ENCODE results near the gene ZNF32. TPM values are rescaled to one million over a fixed set of nuclear protein-coding genes. Genes with fewer than 3 reads are reported as not detected.

The ZNF32 gene
- total and polyA plus RNA-seq, 2 experiments from 2014 or later, result 15.8 to 26.1 TPM

DNA sequence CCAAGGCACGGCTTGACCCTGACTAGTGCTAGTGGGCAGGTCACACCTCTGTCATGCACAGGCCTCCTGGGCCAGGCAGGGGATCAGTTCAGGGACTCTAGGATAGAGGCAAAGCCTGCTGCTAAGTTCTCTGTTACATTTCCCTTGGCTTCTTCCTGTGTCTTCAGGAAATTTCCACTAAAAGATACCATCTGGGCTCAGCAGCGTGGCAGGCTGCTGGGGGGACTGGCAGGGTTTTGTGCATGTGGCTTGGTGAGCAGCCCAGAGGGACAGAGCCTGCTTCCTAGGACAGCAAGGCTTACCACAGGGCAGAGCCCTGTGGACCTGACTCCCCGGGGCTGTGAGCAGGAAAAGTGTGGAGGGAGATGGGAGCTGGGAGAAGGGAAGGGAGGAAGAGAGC is 20.7 kb upstream of the ZNF32 start (continued):
- TF ChIP-seq, protein P1, sequence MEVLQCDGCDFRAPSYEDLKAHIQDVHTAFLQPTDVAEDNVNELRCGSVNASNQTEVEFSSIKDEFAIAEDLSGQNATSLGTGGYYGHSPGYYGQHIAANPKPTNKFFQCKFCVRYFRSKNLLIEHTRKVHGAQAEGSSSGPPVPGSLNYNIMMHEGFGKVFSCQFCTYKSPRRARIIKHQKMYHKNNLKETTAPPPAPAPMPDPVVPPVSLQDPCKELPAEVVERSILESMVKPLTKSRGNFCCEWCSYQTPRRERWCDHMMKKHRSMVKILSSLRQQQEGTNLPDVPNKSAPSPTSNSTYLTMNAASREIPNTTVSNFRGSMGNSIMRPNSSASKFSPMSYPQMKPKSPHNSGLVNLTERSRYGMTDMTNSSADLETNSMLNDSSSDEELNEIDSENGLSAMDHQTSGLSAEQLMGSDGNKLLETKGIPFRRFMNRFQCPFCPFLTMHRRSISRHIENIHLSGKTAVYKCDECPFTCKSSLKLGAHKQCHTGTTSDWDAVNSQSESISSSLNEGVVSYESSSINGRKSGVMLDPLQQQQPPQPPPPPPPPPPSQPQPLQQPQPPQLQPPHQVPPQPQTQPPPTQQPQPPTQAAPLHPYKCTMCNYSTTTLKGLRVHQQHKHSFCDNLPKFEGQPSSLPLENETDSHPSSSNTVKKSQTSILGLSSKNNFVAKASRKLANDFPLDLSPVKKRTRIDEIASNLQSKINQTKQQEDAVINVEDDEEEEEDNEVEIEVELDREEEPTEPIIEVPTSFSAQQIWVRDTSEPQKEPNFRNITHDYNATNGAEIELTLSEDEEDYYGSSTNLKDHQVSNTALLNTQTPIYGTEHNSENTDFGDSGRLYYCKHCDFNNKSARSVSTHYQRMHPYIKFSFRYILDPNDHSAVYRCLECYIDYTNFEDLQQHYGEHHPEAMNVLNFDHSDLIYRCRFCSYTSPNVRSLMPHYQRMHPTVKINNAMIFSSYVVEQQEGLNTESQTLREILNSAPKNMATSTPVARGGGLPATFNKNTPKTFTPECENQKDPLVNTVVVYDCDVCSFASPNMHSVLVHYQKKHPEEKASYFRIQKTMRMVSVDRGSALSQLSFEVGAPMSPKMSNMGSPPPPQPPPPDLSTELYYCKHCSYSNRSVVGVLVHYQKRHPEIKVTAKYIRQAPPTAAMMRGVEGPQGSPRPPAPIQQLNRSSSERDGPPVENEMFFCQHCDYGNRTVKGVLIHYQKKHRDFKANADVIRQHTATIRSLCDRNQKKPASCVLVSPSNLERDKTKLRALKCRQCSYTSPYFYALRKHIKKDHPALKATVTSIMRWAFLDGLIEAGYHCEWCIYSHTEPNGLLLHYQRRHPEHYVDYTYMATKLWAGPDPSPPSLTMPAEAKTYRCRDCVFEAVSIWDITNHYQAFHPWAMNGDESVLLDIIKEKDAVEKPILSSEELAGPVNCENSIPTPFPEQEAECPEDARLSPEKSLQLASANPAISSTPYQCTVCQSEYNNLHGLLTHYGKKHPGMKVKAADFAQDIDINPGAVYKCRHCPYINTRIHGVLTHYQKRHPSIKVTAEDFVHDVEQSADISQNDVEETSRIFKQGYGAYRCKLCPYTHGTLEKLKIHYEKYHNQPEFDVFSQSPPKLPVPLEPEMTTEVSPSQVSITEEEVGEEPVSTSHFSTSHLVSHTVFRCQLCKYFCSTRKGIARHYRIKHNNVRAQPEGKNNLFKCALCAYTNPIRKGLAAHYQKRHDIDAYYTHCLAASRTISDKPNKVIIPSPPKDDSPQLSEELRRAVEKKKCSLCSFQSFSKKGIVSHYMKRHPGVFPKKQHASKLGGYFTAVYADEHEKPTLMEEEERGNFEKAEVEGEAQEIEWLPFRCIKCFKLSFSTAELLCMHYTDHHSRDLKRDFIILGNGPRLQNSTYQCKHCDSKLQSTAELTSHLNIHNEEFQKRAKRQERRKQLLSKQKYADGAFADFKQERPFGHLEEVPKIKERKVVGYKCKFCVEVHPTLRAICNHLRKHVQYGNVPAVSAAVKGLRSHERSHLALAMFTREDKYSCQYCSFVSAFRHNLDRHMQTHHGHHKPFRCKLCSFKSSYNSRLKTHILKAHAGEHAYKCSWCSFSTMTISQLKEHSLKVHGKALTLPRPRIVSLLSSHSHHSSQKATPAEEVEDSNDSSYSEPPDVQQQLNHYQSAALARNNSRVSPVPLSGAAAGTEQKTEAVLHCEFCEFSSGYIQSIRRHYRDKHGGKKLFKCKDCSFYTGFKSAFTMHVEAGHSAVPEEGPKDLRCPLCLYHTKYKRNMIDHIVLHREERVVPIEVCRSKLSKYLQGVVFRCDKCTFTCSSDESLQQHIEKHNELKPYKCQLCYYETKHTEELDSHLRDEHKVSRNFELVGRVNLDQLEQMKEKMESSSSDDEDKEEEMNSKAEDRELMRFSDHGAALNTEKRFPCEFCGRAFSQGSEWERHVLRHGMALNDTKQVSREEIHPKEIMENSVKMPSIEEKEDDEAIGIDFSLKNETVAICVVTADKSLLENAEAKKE (CRISPR knock-in tag; IDR thresholded peaks at IDR 0.05), result no peak
- TF ChIP-seq CREB1 (CRISPR knock-in tag; IDR thresholded peaks at IDR 0.05; ENCODE audit: low read depth) (no peak), STAT1 (IDR thresholded peaks at IDR 0.05; ENCODE audit: unreplicated experiment) (no peak), ZNF114 (CRISPR knock-in tag; IDR thresholded peaks at IDR 0.05) (no peak), EZH2phosphoT487 (IDR thresholded peaks at IDR 0.05; ENCODE audit: unreplicated experiment) (no peak), JUNB (IDR thresholded peaks at IDR 0.05; ENCODE audit: unreplicated experiment) (no peak), EZH2 (IDR thresholded peaks at IDR 0.05; ENCODE audit: low read depth, unreplicated experiment) (no peak), NANOG (IDR thresholded peaks at IDR 0.05; ENCODE audit: borderline replicate concordance) (no peak), ZNF331 (CRISPR knock-in tag; IDR thresholded peaks at IDR 0.05; ENCODE audit: low read depth) (no peak), POLR2AphosphoS5 (IDR thresholded peaks at IDR 0.05; ENCODE audit: low read depth) (no peak)
- TF ChIP-seq, protein P2, sequence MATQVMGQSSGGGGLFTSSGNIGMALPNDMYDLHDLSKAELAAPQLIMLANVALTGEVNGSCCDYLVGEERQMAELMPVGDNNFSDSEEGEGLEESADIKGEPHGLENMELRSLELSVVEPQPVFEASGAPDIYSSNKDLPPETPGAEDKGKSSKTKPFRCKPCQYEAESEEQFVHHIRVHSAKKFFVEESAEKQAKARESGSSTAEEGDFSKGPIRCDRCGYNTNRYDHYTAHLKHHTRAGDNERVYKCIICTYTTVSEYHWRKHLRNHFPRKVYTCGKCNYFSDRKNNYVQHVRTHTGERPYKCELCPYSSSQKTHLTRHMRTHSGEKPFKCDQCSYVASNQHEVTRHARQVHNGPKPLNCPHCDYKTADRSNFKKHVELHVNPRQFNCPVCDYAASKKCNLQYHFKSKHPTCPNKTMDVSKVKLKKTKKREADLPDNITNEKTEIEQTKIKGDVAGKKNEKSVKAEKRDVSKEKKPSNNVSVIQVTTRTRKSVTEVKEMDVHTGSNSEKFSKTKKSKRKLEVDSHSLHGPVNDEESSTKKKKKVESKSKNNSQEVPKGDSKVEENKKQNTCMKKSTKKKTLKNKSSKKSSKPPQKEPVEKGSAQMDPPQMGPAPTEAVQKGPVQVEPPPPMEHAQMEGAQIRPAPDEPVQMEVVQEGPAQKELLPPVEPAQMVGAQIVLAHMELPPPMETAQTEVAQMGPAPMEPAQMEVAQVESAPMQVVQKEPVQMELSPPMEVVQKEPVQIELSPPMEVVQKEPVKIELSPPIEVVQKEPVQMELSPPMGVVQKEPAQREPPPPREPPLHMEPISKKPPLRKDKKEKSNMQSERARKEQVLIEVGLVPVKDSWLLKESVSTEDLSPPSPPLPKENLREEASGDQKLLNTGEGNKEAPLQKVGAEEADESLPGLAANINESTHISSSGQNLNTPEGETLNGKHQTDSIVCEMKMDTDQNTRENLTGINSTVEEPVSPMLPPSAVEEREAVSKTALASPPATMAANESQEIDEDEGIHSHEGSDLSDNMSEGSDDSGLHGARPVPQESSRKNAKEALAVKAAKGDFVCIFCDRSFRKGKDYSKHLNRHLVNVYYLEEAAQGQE (IDR thresholded peaks at IDR 0.05; ENCODE audit: unreplicated experiment), result no peak
- TF ChIP-seq, protein P3, sequence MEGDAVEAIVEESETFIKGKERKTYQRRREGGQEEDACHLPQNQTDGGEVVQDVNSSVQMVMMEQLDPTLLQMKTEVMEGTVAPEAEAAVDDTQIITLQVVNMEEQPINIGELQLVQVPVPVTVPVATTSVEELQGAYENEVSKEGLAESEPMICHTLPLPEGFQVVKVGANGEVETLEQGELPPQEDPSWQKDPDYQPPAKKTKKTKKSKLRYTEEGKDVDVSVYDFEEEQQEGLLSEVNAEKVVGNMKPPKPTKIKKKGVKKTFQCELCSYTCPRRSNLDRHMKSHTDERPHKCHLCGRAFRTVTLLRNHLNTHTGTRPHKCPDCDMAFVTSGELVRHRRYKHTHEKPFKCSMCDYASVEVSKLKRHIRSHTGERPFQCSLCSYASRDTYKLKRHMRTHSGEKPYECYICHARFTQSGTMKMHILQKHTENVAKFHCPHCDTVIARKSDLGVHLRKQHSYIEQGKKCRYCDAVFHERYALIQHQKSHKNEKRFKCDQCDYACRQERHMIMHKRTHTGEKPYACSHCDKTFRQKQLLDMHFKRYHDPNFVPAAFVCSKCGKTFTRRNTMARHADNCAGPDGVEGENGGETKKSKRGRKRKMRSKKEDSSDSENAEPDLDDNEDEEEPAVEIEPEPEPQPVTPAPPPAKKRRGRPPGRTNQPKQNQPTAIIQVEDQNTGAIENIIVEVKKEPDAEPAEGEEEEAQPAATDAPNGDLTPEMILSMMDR (conservative IDR thresholded peaks at IDR 0.05; ENCODE audit: low read depth in 2 of 2), result no peak
